ENCODE measurements around the gene MAVS.

Gene MAVS

GRCh38 chr20:3803854-3804253 lies 42.8 kb upstream of the MAVS start:
- Histone ChIP-seq H3K27me3 (ENCODE audit: control insufficient read depth, insufficient read depth, low read length) (no peaks in the 10 kb centered on the region), H3K4me3 (ENCODE audit: low read length) (no peak overlapping the region), H3K36me3 (ENCODE audit: insufficient read depth, low read length) (peaks cover 77% of the 10 kb centered on the region), H3K9me3 (replicated peaks; ENCODE audit: low read length) (no peaks in the 10 kb centered on the region), H3K4me1 (ENCODE audit: control insufficient read depth, insufficient read depth, low read length) (peaks cover 51% of the 10 kb centered on the region), H3K9ac (ENCODE audit: low read depth, low read length) (no peak overlapping the region), H3K4me2 (ENCODE audit: low read length) (no peak overlapping the region)

- H3K4me2 ChIP-seq (ENCODE audit: low read length): no peak overlapping the region
- peaks cover 47% of the 10 kb centered on the region for H3K4me1 ChIP-seq (ENCODE audit: control insufficient read depth, insufficient read depth, low read length)
- no peaks in the 10 kb centered on the region for H3K9me3 ChIP-seq (replicated peaks; ENCODE audit: low read length)
- no peak overlapping the region for H3K9ac ChIP-seq (ENCODE audit: low read depth, low read length)
- no peak overlapping the region for H3K4me3 ChIP-seq (ENCODE audit: low read length)
- H3K36me3 ChIP-seq (ENCODE audit: insufficient read depth, low read length): peaks cover 72% of the 10 kb centered on the region
- H3K27me3 ChIP-seq (ENCODE audit: control insufficient read depth, insufficient read depth, low read length): no peaks in the 10 kb centered on the region
Measured at GRCh38 chr20:3804254-3804751, 42.3 kb upstream of the MAVS start.

GRCh38 chr20:3804781-3805180 lies 41.9 kb upstream of the MAVS start:
- no peaks in the 10 kb centered on the region for H3K27me3 ChIP-seq (ENCODE audit: control insufficient read depth, insufficient read depth, low read length)
- H3K36me3 ChIP-seq (ENCODE audit: insufficient read depth, low read length): peaks cover 68% of the 10 kb centered on the region
- no peak overlapping the region for H3K4me3 ChIP-seq (ENCODE audit: low read length)
- H3K4me1 ChIP-seq (ENCODE audit: control insufficient read depth, insufficient read depth, low read length): peaks cover 42% of the 10 kb centered on the region
- H3K4me2 ChIP-seq (ENCODE audit: low read length): no peak overlapping the region
- H3K9me3 ChIP-seq (replicated peaks; ENCODE audit: low read length): no peaks in the 10 kb centered on the region
- H3K9ac ChIP-seq (ENCODE audit: low read depth, low read length): no peak overlapping the region

- no peaks in the 10 kb centered on the region for H3K27me3 ChIP-seq (ENCODE audit: control insufficient read depth, insufficient read depth, low read length)
- peaks cover 32% of the 10 kb centered on the region for H3K36me3 ChIP-seq (ENCODE audit: insufficient read depth, low read length)
- H3K4me1 ChIP-seq (ENCODE audit: control insufficient read depth, insufficient read depth, low read length): peaks cover 63% of the 10 kb centered on the region
- H3K4me2 ChIP-seq (ENCODE audit: low read length): peak overlapping the region; percentile 17
- H3K9ac ChIP-seq (ENCODE audit: low read depth, low read length): peak overlapping the region; percentile 81
- H3K4me3 ChIP-seq (ENCODE audit: low read length): no peak overlapping the region
- no peaks in the 10 kb centered on the region for H3K9me3 ChIP-seq (replicated peaks; ENCODE audit: low read length)
Measured at GRCh38 chr20:3808544-3808943, 38.1 kb upstream of the MAVS start.

GRCh38 chr20:3811467-3812258 lies 35.0 kb upstream of the MAVS start:
- Histone ChIP-seq H3K36me3 (ENCODE audit: insufficient read depth, low read length) (peaks cover under 1% of the 10 kb centered on the region), H3K4me3 (ENCODE audit: low read length) (peak overlapping the region; percentile 58), H3K4me1 (ENCODE audit: control insufficient read depth, insufficient read depth, low read length) (peaks cover 40% of the 10 kb centered on the region), H3K9me3 (replicated peaks; ENCODE audit: low read length) (no peaks in the 10 kb centered on the region), H3K27me3 (ENCODE audit: control insufficient read depth, insufficient read depth, low read length) (no peaks in the 10 kb centered on the region), H3K4me2 (ENCODE audit: low read length) (peak overlapping the region; percentile 76), H3K9ac (ENCODE audit: low read depth, low read length) (peak overlapping the region; percentile 81)

GRCh38 chr20:3812259-3812681 lies 34.4 kb upstream of the MAVS start:
- Histone ChIP-seq H3K4me3 (ENCODE audit: low read length) (no peak overlapping the region), H3K4me1 (ENCODE audit: control insufficient read depth, insufficient read depth, low read length) (peaks cover 34% of the 10 kb centered on the region), H3K9me3 (replicated peaks; ENCODE audit: low read length) (no peaks in the 10 kb centered on the region), H3K9ac (ENCODE audit: low read depth, low read length) (peak overlapping the region; percentile 10), H3K4me2 (ENCODE audit: low read length) (peak overlapping the region; percentile 39), H3K36me3 (ENCODE audit: insufficient read depth, low read length) (no peaks in the 10 kb centered on the region), H3K27me3 (ENCODE audit: control insufficient read depth, insufficient read depth, low read length) (no peaks in the 10 kb centered on the region)

GRCh38 chr20:3812975-3813847 lies 33.4 kb upstream of the MAVS start:
- H3K4me1 ChIP-seq (ENCODE audit: control insufficient read depth, insufficient read depth, low read length): peaks cover 27% of the 10 kb centered on the region
- no peaks in the 10 kb centered on the region for H3K27me3 ChIP-seq (ENCODE audit: control insufficient read depth, insufficient read depth, low read length)
- no peak overlapping the region for H3K4me2 ChIP-seq (ENCODE audit: low read length)
- H3K9me3 ChIP-seq (replicated peaks; ENCODE audit: low read length): no peaks in the 10 kb centered on the region
- no peaks in the 10 kb centered on the region for H3K36me3 ChIP-seq (ENCODE audit: insufficient read depth, low read length)
- no peak overlapping the region for H3K4me3 ChIP-seq (ENCODE audit: low read length)
- H3K9ac ChIP-seq (ENCODE audit: low read depth, low read length): no peak overlapping the region

- H3K9me3 ChIP-seq (replicated peaks; ENCODE audit: low read length): no peaks in the 10 kb centered on the region
Measured at GRCh38 chr20:3813848-3814581, 32.6 kb upstream of the MAVS start.

GRCh38 chr20:3814928-3815495 lies 31.6 kb upstream of the MAVS start:
- Histone ChIP-seq H3K9ac (ENCODE audit: low read depth, low read length) (no peak overlapping the region), H3K9me3 (replicated peaks; ENCODE audit: low read length) (no peaks in the 10 kb centered on the region), H3K4me1 (ENCODE audit: control insufficient read depth, insufficient read depth, low read length) (peaks cover 35% of the 10 kb centered on the region), H3K27me3 (ENCODE audit: control insufficient read depth, insufficient read depth, low read length) (no peaks in the 10 kb centered on the region), H3K4me3 (ENCODE audit: low read length) (no peak overlapping the region), H3K4me2 (ENCODE audit: low read length) (no peak overlapping the region), H3K36me3 (ENCODE audit: insufficient read depth, low read length) (no peaks in the 10 kb centered on the region)

More at GRCh38 chr20:3813848-3814581, 32.6 kb upstream of the MAVS start:
- H3K36me3 ChIP-seq (ENCODE audit: insufficient read depth, low read length): no peaks in the 10 kb centered on the region
- H3K27me3 ChIP-seq (ENCODE audit: control insufficient read depth, insufficient read depth, low read length): no peaks in the 10 kb centered on the region
- H3K9ac ChIP-seq (ENCODE audit: low read depth, low read length): no peak overlapping the region
- peaks cover 31% of the 10 kb centered on the region for H3K4me1 ChIP-seq (ENCODE audit: control insufficient read depth, insufficient read depth, low read length)
- no peak overlapping the region for H3K4me3 ChIP-seq (ENCODE audit: low read length)
- H3K4me2 ChIP-seq (ENCODE audit: low read length): no peak overlapping the region

GRCh38 chr20:3815703-3816315 lies 30.8 kb upstream of the MAVS start:
- peaks cover 29% of the 10 kb centered on the region for H3K4me1 ChIP-seq (ENCODE audit: control insufficient read depth, insufficient read depth, low read length)
- H3K36me3 ChIP-seq (ENCODE audit: insufficient read depth, low read length): no peaks in the 10 kb centered on the region
- no peaks in the 10 kb centered on the region for H3K27me3 ChIP-seq (ENCODE audit: control insufficient read depth, insufficient read depth, low read length)
- no peak overlapping the region for H3K4me3 ChIP-seq (ENCODE audit: low read length)
- H3K4me2 ChIP-seq (ENCODE audit: low read length): no peak overlapping the region
- no peaks in the 10 kb centered on the region for H3K9me3 ChIP-seq (replicated peaks; ENCODE audit: low read length)
- no peak overlapping the region for H3K9ac ChIP-seq (ENCODE audit: low read depth, low read length)

Measured in skeletal muscle satellite cell (primary cell).